ENCODE data around the gene KIAA1671. TPM values are rescaled to one million over a fixed set of nuclear protein-coding genes. Genes with fewer than 3 reads are reported as not detected.

Gene KIAA1671
- total RNA-seq, 1 donor from 2014 or later, result 8.3 TPM

DNA sequence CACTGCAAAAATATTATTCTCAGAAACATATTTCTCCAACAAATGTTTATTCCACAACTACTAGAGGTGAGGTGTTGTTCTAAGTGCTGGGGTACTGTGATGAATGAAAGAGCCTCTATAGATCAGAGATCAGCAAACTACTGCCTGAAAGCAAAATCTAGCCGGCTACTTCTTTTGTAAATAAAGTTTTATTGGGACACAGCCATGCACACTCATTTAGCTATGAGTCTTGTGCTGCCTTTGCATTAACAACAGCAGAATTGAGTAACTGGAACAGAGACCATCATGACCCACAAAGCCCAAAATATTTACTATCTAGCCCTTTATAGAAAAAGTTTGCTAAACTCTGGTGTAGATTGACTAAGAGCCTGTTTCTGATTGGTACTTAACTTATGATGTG lies 210.0 kb downstream of the KIAA1671 start:
- Mint-ChIP-seq H3K4me3 (ENCODE audit: unreplicated experiment) (no peak overlapping the region), H3K4me1 (ENCODE audit: unreplicated experiment) (peaks cover 22% of the 10 kb centered on the region), H3K36me3 (ENCODE audit: unreplicated experiment) (no peaks in the 10 kb centered on the region), H3K27me3 (ENCODE audit: unreplicated experiment) (no peaks in the 10 kb centered on the region), H3K27ac (ENCODE audit: unreplicated experiment) (no peak overlapping the region), H3K9me3 (ENCODE audit: unreplicated experiment) (no peaks in the 10 kb centered on the region)
- DNase-seq (ENCODE audit: extremely low spot score, unreplicated experiment), result no peak
- TF ChIP-seq, protein P1, sequence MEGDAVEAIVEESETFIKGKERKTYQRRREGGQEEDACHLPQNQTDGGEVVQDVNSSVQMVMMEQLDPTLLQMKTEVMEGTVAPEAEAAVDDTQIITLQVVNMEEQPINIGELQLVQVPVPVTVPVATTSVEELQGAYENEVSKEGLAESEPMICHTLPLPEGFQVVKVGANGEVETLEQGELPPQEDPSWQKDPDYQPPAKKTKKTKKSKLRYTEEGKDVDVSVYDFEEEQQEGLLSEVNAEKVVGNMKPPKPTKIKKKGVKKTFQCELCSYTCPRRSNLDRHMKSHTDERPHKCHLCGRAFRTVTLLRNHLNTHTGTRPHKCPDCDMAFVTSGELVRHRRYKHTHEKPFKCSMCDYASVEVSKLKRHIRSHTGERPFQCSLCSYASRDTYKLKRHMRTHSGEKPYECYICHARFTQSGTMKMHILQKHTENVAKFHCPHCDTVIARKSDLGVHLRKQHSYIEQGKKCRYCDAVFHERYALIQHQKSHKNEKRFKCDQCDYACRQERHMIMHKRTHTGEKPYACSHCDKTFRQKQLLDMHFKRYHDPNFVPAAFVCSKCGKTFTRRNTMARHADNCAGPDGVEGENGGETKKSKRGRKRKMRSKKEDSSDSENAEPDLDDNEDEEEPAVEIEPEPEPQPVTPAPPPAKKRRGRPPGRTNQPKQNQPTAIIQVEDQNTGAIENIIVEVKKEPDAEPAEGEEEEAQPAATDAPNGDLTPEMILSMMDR (IDR thresholded peaks at IDR 0.05), result no peak

- Mint-ChIP-seq H3K27me3 (ENCODE audit: unreplicated experiment) (no peaks in the 10 kb centered on the region), H3K4me3 (ENCODE audit: unreplicated experiment) (no peak overlapping the region), H3K4me1 (ENCODE audit: unreplicated experiment) (peaks cover 17% of the 10 kb centered on the region), H3K9me3 (ENCODE audit: unreplicated experiment) (no peaks in the 10 kb centered on the region), H3K27ac (ENCODE audit: unreplicated experiment) (no peak overlapping the region), H3K36me3 (ENCODE audit: unreplicated experiment) (no peaks in the 10 kb centered on the region)
- no peak for DNase-seq (ENCODE audit: extremely low spot score, unreplicated experiment)
- TF ChIP-seq, protein P1 (IDR thresholded peaks at IDR 0.05), result no peak
Observed at GRCh38 chr22:25165785-25166184, 213.3 kb downstream of the KIAA1671 start.

DNA sequence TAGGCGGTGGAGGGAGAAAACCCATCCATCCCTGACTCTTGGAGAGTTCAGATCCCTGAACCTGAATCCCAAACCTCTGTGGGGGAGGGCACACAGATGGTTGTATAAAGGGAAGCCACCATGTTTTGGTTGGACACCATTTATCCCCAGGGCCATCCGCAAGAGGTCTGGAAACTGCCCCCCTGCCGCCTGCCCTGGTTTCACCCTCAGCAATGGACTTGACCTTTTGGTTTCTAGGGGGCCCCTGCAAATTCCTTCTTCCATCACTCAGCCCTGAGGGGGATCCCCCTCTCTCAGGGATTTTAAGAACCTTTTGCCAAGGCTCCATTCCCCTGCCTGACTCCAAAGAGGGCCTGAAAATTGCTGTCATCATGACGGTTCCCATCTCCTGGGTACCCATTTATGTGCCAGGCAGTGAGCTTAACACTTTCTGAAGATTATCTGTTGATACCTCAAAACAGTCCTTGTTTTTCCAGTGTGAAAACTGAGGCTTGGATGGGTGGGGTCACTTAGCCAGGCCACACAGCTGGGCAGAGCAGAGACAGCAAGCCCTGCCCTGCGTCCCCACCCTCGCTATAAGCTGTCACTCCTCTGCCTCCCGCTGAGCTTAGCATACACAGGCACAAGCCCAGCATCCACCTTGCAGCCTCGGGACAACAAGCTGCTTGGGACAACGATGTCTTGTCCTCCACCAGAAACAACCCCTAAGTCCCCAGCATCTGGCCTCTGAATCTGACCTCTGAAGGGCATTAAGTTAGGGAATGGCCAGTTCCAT lies 213.9 kb downstream of the KIAA1671 start:
- Mint-ChIP-seq H3K9me3 (ENCODE audit: unreplicated experiment) (no peaks in the 10 kb centered on the region), H3K4me3 (ENCODE audit: unreplicated experiment) (no peak overlapping the region), H3K4me1 (ENCODE audit: unreplicated experiment) (peaks cover 17% of the 10 kb centered on the region), H3K27me3 (ENCODE audit: unreplicated experiment) (no peaks in the 10 kb centered on the region), H3K36me3 (ENCODE audit: unreplicated experiment) (no peaks in the 10 kb centered on the region), H3K27ac (ENCODE audit: unreplicated experiment) (no peak overlapping the region)
- TF ChIP-seq, protein P1 (IDR thresholded peaks at IDR 0.05), result no peak
- DNase-seq (ENCODE audit: extremely low spot score, unreplicated experiment), result no peak

DNA sequence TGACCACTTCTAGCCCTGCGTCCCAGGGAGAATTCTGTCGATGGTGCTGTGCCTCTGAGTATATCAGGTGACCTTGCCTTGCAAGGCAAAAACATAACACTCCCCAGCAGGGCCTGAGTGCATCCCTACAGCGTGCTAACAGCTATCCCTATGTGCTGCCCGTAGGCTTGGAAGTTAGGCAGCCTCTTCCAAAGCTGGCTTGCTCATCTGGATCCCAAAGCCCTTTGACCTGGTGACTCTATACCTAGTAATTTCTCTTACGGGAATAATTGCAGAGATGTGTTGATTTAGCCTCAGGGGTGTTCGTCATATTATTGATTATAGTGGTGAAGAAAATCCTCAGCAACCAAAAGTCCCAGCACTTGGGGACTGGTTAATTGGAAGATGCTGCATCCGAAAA lies 214.6 kb downstream of the KIAA1671 start:
- Mint-ChIP-seq H3K27ac (ENCODE audit: unreplicated experiment) (no peak overlapping the region), H3K4me3 (ENCODE audit: unreplicated experiment) (no peak overlapping the region), H3K36me3 (ENCODE audit: unreplicated experiment) (no peaks in the 10 kb centered on the region), H3K4me1 (ENCODE audit: unreplicated experiment) (peaks cover 17% of the 10 kb centered on the region), H3K9me3 (ENCODE audit: unreplicated experiment) (no peaks in the 10 kb centered on the region), H3K27me3 (ENCODE audit: unreplicated experiment) (no peaks in the 10 kb centered on the region)
- no peak for DNase-seq (ENCODE audit: extremely low spot score, unreplicated experiment)
- TF ChIP-seq, protein P1 (IDR thresholded peaks at IDR 0.05), result no peak

- H3K4me3 Mint-ChIP-seq (ENCODE audit: unreplicated experiment), result no peak overlapping the region
- H3K36me3 Mint-ChIP-seq (ENCODE audit: unreplicated experiment), result no peaks in the 10 kb centered on the region
- no peaks in the 10 kb centered on the region for H3K9me3 Mint-ChIP-seq (ENCODE audit: unreplicated experiment)
- TF ChIP-seq, protein P1 (IDR thresholded peaks at IDR 0.05), result no peak
- DNase-seq (ENCODE audit: extremely low spot score, unreplicated experiment), result no peak
- peaks cover 17% of the 10 kb centered on the region for H3K4me1 Mint-ChIP-seq (ENCODE audit: unreplicated experiment)
- H3K27me3 Mint-ChIP-seq (ENCODE audit: unreplicated experiment), result no peaks in the 10 kb centered on the region
- no peak overlapping the region for H3K27ac Mint-ChIP-seq (ENCODE audit: unreplicated experiment)
Observed at GRCh38 chr22:25167834-25168601, 215.5 kb downstream of the KIAA1671 start.
